Measurements from ENCODE around the gene PRKCE.

GRCh38 chr2:45708501-45708900 is 57.0 kb downstream of the PRKCE start:
- no peak for TF ChIP-seq GATA3 (IDR thresholded peaks at IDR 0.05; ENCODE audit: low read depth, low read length)
- TF ChIP-seq GATA2 (IDR thresholded peaks at IDR 0.05; ENCODE audit: low read depth, low read length), result no peak
